MCF 10A (cell line): Measurements from ENCODE around the gene LIM2. TPM values are rescaled to one million over a fixed set of nuclear protein-coding genes. Genes with fewer than 3 reads are reported as not detected.

Experiments
- BruUV-seq: library from RNA; stranded (reverse); fragments of 400-500 nt; replicated peaks from 2 replicates; lab custom pipeline; 2021; lab: Mats Ljungman, UMichigan
- CTCF ChIA-PET: fragments of 300-600 bp; sonication (Branson Sonifier 250); formaldehyde crosslinking; extraction: SDS; loops from one replicate; lab custom pipeline; 2021; ENCODE audit warnings: antibody characterized with exemption, inconsistent platforms; lab: Yijun Ruan, JAX
- POLR2A ChIA-PET: fragments of 300-600, 350-650 bp; sonication (Branson Sonifier 250); formaldehyde crosslinking; extraction: SDS; loops from one replicate; lab custom pipeline; 2020; ENCODE audit warnings: antibody characterized with exemption, inconsistent platforms; lab: Yijun Ruan, JAX
- DNase-seq: peaks from one replicate; pipeline ENCODE4 v3.0.0-alpha.2; 2018; ENCODE audit not compliant: unreplicated experiment
- H3K27ac Mint-ChIP-seq: one replicate; pipeline ENCODE4 v1.8.0; 2022; ENCODE audit warnings: mild to moderate bottlenecking, low read depth, mixed read lengths; ENCODE audit not compliant: unreplicated experiment
- H3K27me3 Mint-ChIP-seq: one replicate; pipeline ENCODE4 v1.8.0; 2022; ENCODE audit warnings: mixed read lengths; ENCODE audit not compliant: insufficient read depth, unreplicated experiment
- H3K36me3 Mint-ChIP-seq: one replicate; pipeline ENCODE4 v1.8.0; 2022; ENCODE audit warnings: mild to moderate bottlenecking, moderate library complexity, mixed read lengths; ENCODE audit not compliant: insufficient read depth, unreplicated experiment
- H3K4me1 Mint-ChIP-seq: one replicate; pipeline ENCODE4 v1.8.0; 2022; ENCODE audit warnings: mixed read lengths; ENCODE audit not compliant: insufficient read depth, unreplicated experiment
- H3K4me3 Mint-ChIP-seq: one replicate; pipeline ENCODE4 v1.8.0; 2022; ENCODE audit warnings: mild to moderate bottlenecking, moderate library complexity, mixed read lengths; ENCODE audit not compliant: unreplicated experiment
- H3K9me3 Mint-ChIP-seq: one replicate; pipeline ENCODE4 v1.8.0; 2022; ENCODE audit warnings: mixed read lengths; ENCODE audit not compliant: unreplicated experiment
- CTCF ChIP-seq: fragments of 200-600 bp; IDR thresholded peaks from one replicate; pipeline ENCODE4 v1.8.0; 2022; ENCODE audit warnings: antibody characterized with exemption, mild to moderate bottlenecking; ENCODE audit not compliant: unreplicated experiment
- intact Hi-C: fragments of 100-400 bp; cut with micrococcal nuclease; formaldehyde crosslinking; loops from 2 replicates; pipeline ENCODE4 v1.14.1; 2022
- total RNA-seq: library from RNA; stranded (reverse); gene quantifications from 2 replicates; pipeline ENCODE4 v1.2.3, GENCODE V29; 2022

The LIM2 gene
- total RNA-seq, 1 experiment from 2014 or later, result not detected

DNA sequence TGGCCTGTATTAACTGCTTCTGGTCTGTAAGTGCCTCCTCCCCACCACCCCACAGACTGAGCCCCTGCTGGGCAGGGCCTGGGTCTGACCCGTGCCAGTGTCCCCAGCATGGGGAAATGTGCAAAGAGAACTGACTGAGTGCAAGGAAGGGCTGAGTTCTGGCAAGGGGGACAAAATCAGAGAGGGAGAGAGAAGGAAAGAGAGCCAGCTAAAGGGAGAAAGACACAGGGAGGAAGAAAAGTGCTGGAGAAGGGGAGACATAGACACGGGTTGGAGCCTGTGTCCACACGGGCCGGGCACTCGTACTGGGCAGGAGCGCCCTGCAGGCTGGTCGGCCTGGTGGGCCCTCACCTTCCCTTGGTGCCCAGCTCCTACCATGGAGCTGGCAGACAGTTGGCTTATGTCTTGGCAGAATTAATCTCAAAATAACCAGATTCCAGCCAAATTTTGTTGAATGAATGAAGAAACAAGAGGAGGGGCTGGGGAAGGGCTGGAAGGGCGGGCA, 16.5 kb downstream of the LIM2 start:
- TF ChIP-seq CTCF, result no peak
- H3K36me3 Mint-ChIP-seq, result no peaks in the 10 kb centered on the region
- H3K27ac Mint-ChIP-seq, result no peak overlapping the region
- no TSS peak for BruUV-seq
- ChIA-PET CTCF (interaction anchor here (0.8 to 1.4 kb wide), 3 partner anchors 65 to 413 kb away, joined by 3 to 4 read pairs (median 3); no protein-coding TSS in a partner anchor), POLR2A (no interaction called here)
- H3K4me3 Mint-ChIP-seq, result no peak overlapping the region
- no peaks in the 10 kb centered on the region for H3K4me1 Mint-ChIP-seq
- no peaks in the 10 kb centered on the region for H3K27me3 Mint-ChIP-seq
- no peak for DNase-seq
- intact Hi-C loops, result no loop called here
- no peaks in the 10 kb centered on the region for H3K9me3 Mint-ChIP-seq

GRCh38 chr19:51370230-51370629, 17.5 kb downstream of the LIM2 start:
- no peaks in the 10 kb centered on the region for H3K27me3 Mint-ChIP-seq
- TF ChIP-seq CTCF, result no peak
- POLR2A ChIA-PET, result interaction anchor here (0.6 kb wide), 1 partner anchor 224 kb away, joined by 3 read pairs; no protein-coding TSS in a partner anchor
- CTCF ChIA-PET, result interaction anchor here (0.7 to 1.4 kb wide), 4 partner anchors 28 to 283 kb away, joined by 3 to 4 read pairs (median 3); no protein-coding TSS in a partner anchor
- H3K9me3 Mint-ChIP-seq, result no peaks in the 10 kb centered on the region
- peaks cover 3% of the 10 kb centered on the region for H3K36me3 Mint-ChIP-seq
- no TSS peak for BruUV-seq
- H3K4me1 Mint-ChIP-seq, result peaks cover 5% of the 10 kb centered on the region
- intact Hi-C loops, result no loop called here
- no peak for DNase-seq
- no peak overlapping the region for H3K4me3 Mint-ChIP-seq
- no peak overlapping the region for H3K27ac Mint-ChIP-seq

GRCh38 chr19:51368366-51369282, 19.1 kb downstream of the LIM2 start, which contains the start of gene CLDND2:
CLDND2 (minus strand) TSS chr19:51369003; CDS start chr19:51368577, 426 bp downstream.
- DNase-seq, result no peak
- Mint-ChIP-seq H3K36me3 (peaks cover 6% of the 10 kb centered on the region), H3K9me3 (no peaks in the 10 kb centered on the region), H3K4me3 (peak within 1 kb of the TSS; percentile 96), H3K4me1 (peaks cover 17% of the 10 kb centered on the region), H3K27ac (peak within 1 kb of the TSS; percentile 90), H3K27me3 (no peaks in the 10 kb centered on the region)
- ChIA-PET POLR2A (interaction anchor here (0.6 to 1.8 kb wide), 9 partner anchors 10 to 1655 kb away, joined by 3 to 20 read pairs (median 5); partner anchors contain the start of gene ZNF175), CTCF (interaction anchor here (0.6 to 1.1 kb wide), 4 partner anchors 30 to 289 kb away, joined by 3 read pairs; no protein-coding TSS in a partner anchor)
- intact Hi-C loops, result no loop called here
- no TSS peak for BruUV-seq
- TF ChIP-seq CTCF, result no peak
